Activated CD4-positive, alpha-beta T cell treated with anti-CD3 and anti-CD28 coated beads, Interleukin-2, amount 50 U/mL, for 24 hours (primary cell): Measurements from ENCODE around the gene BBS1.
"Not testable (repeated sequence)": the region's sequence is repeated elsewhere in the genome, so short reads cannot be mapped to it uniquely, and the experiment has no call there.

Source experiments
- DNase-seq, 2 donors: peaks; one replicate each; pipeline ENCODE4 v3.0.0-alpha.2; 2020; ENCODE audit warnings: low read depth in 1 of 2, low spot score in 1 of 2

Gene BBS1

GRCh38 chr11:66510271-66510989 is at the start of gene BBS1:
BBS1 (plus strand) TSS chr11:66510635; CDS start chr11:66510660, 25 bp downstream.
- DNase-seq = peak; percentile 67 to 73

GRCh38 chr11:66462010-66462409 is 48.4 kb upstream of the BBS1 start:
- DNase-seq = no peak

GRCh38 chr11:66462911-66463310 is 47.5 kb upstream of the BBS1 start:
- DNase-seq = no peak

GRCh38 chr11:66464116-66464515 is 46.3 kb upstream of the BBS1 start:
- not testable (repeated sequence) for DNase-seq

- no peak for DNase-seq
These were observed 45.5 kb upstream of the BBS1 start for GRCh38 chr11:66464916-66465315.

- no peak for DNase-seq
These were observed 44.8 kb upstream of the BBS1 start for GRCh38 chr11:66465373-66466224.

- DNase-seq = peak; percentile 91 to 97
These were observed 44.0 kb upstream of the BBS1 start, which contains the start of gene PELI3 for GRCh38 chr11:66466225-66467033. PELI3 (plus strand) TSS chr11:66466905; CDS start chr11:66468129, 1,224 bp downstream.

- peak in 1 of 2 donors; percentile 14 for DNase-seq
These were observed 43.3 kb upstream of the BBS1 start for GRCh38 chr11:66467034-66467659.

- DNase-seq = no peak
These were observed 42.7 kb upstream of the BBS1 start for GRCh38 chr11:66467756-66468155.

GRCh38 chr11:66468691-66469090 is 41.7 kb upstream of the BBS1 start:
- no peak for DNase-seq

- no peak for DNase-seq
These were observed 41.0 kb upstream of the BBS1 start for GRCh38 chr11:66469441-66469840.

GRCh38 chr11:66470015-66470414 is 40.4 kb upstream of the BBS1 start:
- no peak for DNase-seq

- no peak for DNase-seq
These were observed 39.3 kb upstream of the BBS1 start for GRCh38 chr11:66471142-66471541.

GRCh38 chr11:66472054-66472453 is 38.4 kb upstream of the BBS1 start:
- no peak for DNase-seq

GRCh38 chr11:66473167-66473566 is 37.3 kb upstream of the BBS1 start:
- DNase-seq = no peak

GRCh38 chr11:66473608-66474515 is 36.6 kb upstream of the BBS1 start:
- no peak for DNase-seq

- DNase-seq = no peak
These were observed 34.9 kb upstream of the BBS1 start for GRCh38 chr11:66475349-66476172.

GRCh38 chr11:66476173-66476840 is 34.1 kb upstream of the BBS1 start:
- DNase-seq = no peak
